SK-N-SH (cell line): ENCODE measurements around the gene PDE4D. TPM values are rescaled to one million over a fixed set of nuclear protein-coding genes. Genes with fewer than 3 reads are reported as not detected.

ENCODE experiments used
- CTCF ChIA-PET: fragments of 300-600, 350-600 bp; formaldehyde crosslinking; extraction: SDS; loops from one replicate; lab custom pipeline; 2021; lab: Yijun Ruan, JAX
- POLR2A ChIA-PET: fragments of 350-600 bp; sonication (Branson Sonifier 250); formaldehyde crosslinking; extraction: SDS; loops from one replicate; lab custom pipeline; 2020; ENCODE audit warnings: antibody characterized with exemption, inconsistent platforms; lab: Yijun Ruan, JAX
- DNase-seq: peaks from one replicate; pipeline ENCODE4 v3.0.0; 2012
- H2AFZ ChIP-seq: fragments of 200-600 bp; sonication (generic); 2 replicates; pipeline ENCODE4 v1.8.1; 2016; ENCODE audit warnings: antibody characterized with exemption, mild to moderate bottlenecking, low read depth
- H3F3A ChIP-seq: fragments of 200-600 bp; sonication (generic); replicated peaks from 2 replicates; pipeline ENCODE3; 2016; ENCODE audit warnings: antibody characterized with exemption, mild to moderate bottlenecking; ENCODE audit not compliant: insufficient read depth
- H3K27ac ChIP-seq, 2 experiments: fragments of 200-500 bp in 1 of 2; fragments of 200-600 bp in 1 of 2; sonication (Bioruptor generic) in 1 of 2; sonication (generic), shearing (Covaris generic) in 1 of 2; 2 replicates each; pipeline versions ENCODE4 v1.5.1 to v1.6.1; 2014 to 2016; ENCODE audit warnings: low read depth in 2 of 2, inconsistent platforms in 1 of 2, low read length in 1 of 2, mild to moderate bottlenecking in 1 of 2, mixed read lengths in 1 of 2
- H3K27me3 ChIP-seq: fragments of 200-600 bp; sonication (generic), shearing (Covaris generic); 2 replicates; pipeline ENCODE4 v1.6.1; 2016; ENCODE audit warnings: mixed run types; ENCODE audit not compliant: insufficient read depth
- H3K36me3 ChIP-seq, 2 experiments: fragments of 200-500 bp in 1 of 2; fragments of 200-600 bp in 1 of 2; sonication (Bioruptor generic) in 1 of 2; sonication (generic) in 1 of 2; replicated peaks in 1 of 2; 2 replicates each; pipeline versions ENCODE3 to v1.5.1; 2014 to 2016; ENCODE audit warnings: low read length in 1 of 2, mild to moderate bottlenecking in 1 of 2; ENCODE audit not compliant: insufficient read depth in 2 of 2, control insufficient read depth in 1 of 2
- H3K4me1 ChIP-seq, 2 experiments: fragments of 200-500 bp in 1 of 2; fragments of 200-600 bp in 1 of 2; sonication (Bioruptor generic) in 1 of 2; sonication (generic), shearing (Covaris generic) in 1 of 2; 2 replicates each; pipeline versions ENCODE4 v1.5.1 to v1.6.1; 2014 to 2016; ENCODE audit warnings: low read depth in 1 of 2, low read length in 1 of 2, mixed run types in 1 of 2; ENCODE audit not compliant: insufficient read depth in 2 of 2, control insufficient read depth in 1 of 2
- H3K4me2 ChIP-seq: fragments of 200-600 bp; sonication (generic), shearing (Covaris generic); 2 replicates; pipeline ENCODE4 v1.6.1; 2017; ENCODE audit warnings: mixed run types
- H3K4me3 ChIP-seq, 2 experiments: fragments of 200-500 bp in 1 of 2; fragments of 200-600 bp in 1 of 2; sonication (Bioruptor generic) in 1 of 2; sonication (generic), shearing (Covaris generic) in 1 of 2; 2 replicates each; pipeline versions ENCODE4 v1.5.1 to v1.8.1; 2014 to 2016; ENCODE audit warnings: low read depth in 2 of 2, inconsistent platforms in 1 of 2, low read length in 1 of 2, mild to moderate bottlenecking in 1 of 2, mixed read lengths in 1 of 2, moderate library complexity in 1 of 2
- H3K79me2 ChIP-seq: fragments of 200-600 bp; sonication (generic); 2 replicates; pipeline ENCODE4 v1.8.1; 2017; ENCODE audit warnings: mild to moderate bottlenecking; ENCODE audit not compliant: insufficient read depth
- H3K9ac ChIP-seq: fragments of 200-600 bp; sonication (generic); 2 replicates; pipeline ENCODE4 v1.6.1; 2017; ENCODE audit warnings: mixed run types
- H3K9me2 ChIP-seq: fragments of 200-600 bp; sonication (generic); 2 replicates; pipeline ENCODE4 v1.6.1; 2017; ENCODE audit warnings: mixed run types
- H3K9me3 ChIP-seq: fragments of 200-600 bp; sonication (generic); 2 replicates; pipeline ENCODE4 v1.6.1; 2017; ENCODE audit warnings: mixed run types, mild to moderate bottlenecking, moderate library complexity
- H4K20me1 ChIP-seq: fragments of 200-600 bp; sonication (generic); 2 replicates; pipeline ENCODE4 v1.6.1; 2017; ENCODE audit warnings: mild to moderate bottlenecking, mixed run types; ENCODE audit not compliant: insufficient read depth
- ELF1 ChIP-seq: IDR thresholded peaks from 2 replicates; pipeline ENCODE4 v1.4.0; 2012
- FOXM1 ChIP-seq: IDR thresholded peaks from 2 replicates; pipeline ENCODE4 v1.4.0; 2012; ENCODE audit warnings: low read depth, mild to moderate bottlenecking
- GATA2 ChIP-seq: sonication (generic); formaldehyde crosslinking; IDR thresholded peaks from 2 replicates; pipeline ENCODE4 v1.5.0; 2020; ENCODE audit warnings: mild to moderate bottlenecking, missing genetic modification reagents
- IRF3 ChIP-seq: fragments of 150-350 bp; IDR thresholded peaks from 2 replicates; pipeline ENCODE4 v1.6.1; 2016; ENCODE audit warnings: mild to moderate bottlenecking, low read depth, low read length
- MAX ChIP-seq: IDR thresholded peaks from 2 replicates; pipeline ENCODE4 v1.4.0; 2012; ENCODE audit warnings: low read depth
- MEF2A ChIP-seq: IDR thresholded peaks from 2 replicates; pipeline ENCODE4 v1.4.0; 2012; ENCODE audit warnings: low read depth, borderline replicate concordance
- MXI1 ChIP-seq: IDR thresholded peaks from 2 replicates; pipeline ENCODE4 v1.6.1; 2012; ENCODE audit warnings: mild to moderate bottlenecking, low read depth, low read length, improper control_type of control experiment
- NFIC ChIP-seq: IDR thresholded peaks from 2 replicates; pipeline ENCODE4 v1.4.0; 2012; ENCODE audit warnings: borderline replicate concordance
- PBX3 ChIP-seq: IDR thresholded peaks from 2 replicates; pipeline ENCODE4; 2012
- RAD21 ChIP-seq: IDR thresholded peaks from 2 replicates; pipeline ENCODE4 v1.6.1; 2012; ENCODE audit warnings: mild to moderate bottlenecking, low read length
- RCOR1 ChIP-seq: fragments of 150-350 bp; IDR thresholded peaks from 2 replicates; pipeline ENCODE4 v1.6.1; 2017; ENCODE audit warnings: antibody characterized with exemption, low read length
- REST ChIP-seq: IDR thresholded peaks from 2 replicates; pipeline ENCODE4 v1.6.1; 2012; ENCODE audit warnings: mild to moderate bottlenecking, low read depth, low read length, moderate library complexity
- SIN3A ChIP-seq: IDR thresholded peaks from 2 replicates; pipeline ENCODE4 v1.6.1; 2012; ENCODE audit warnings: low read depth, mild to moderate bottlenecking, low read length, moderate library complexity, borderline replicate concordance
- SMC3 ChIP-seq: IDR thresholded peaks from 2 replicates; pipeline ENCODE4 v1.6.1; 2012; ENCODE audit warnings: low read depth, low read length, improper control_type of control experiment
- TAF1 ChIP-seq: IDR thresholded peaks from 2 replicates; pipeline ENCODE4 v1.6.1; 2012; ENCODE audit warnings: low read depth, mild to moderate bottlenecking, low read length, moderate library complexity, borderline replicate concordance
- TCF12 ChIP-seq: IDR thresholded peaks from 2 replicates; pipeline ENCODE4 v1.4.0; 2012
- USF1 ChIP-seq: IDR thresholded peaks from 2 replicates; pipeline ENCODE4 v1.4.0; 2012; ENCODE audit warnings: low read depth, borderline replicate concordance
- ZBTB33 ChIP-seq: IDR thresholded peaks from 2 replicates; pipeline ENCODE4 v1.4.0; 2012; ENCODE audit warnings: low read depth, borderline replicate concordance
- WGBS: methylation state at CpG from one replicate; pipeline ENCODE4 v1.1.6; 2017; ENCODE audit warnings: low lambda C conversion rate; 5-methylcytosine and 5-hydroxymethylcytosine counted together
- polyA plus RNA-seq, 3 experiments: library from polyadenylated mRNA; depleted of rRNA; stranded (reverse); fragments of >200 nt; gene quantifications; 2 replicates each; pipeline ENCODE4 v1.2.3, GENCODE V29; 2012

The PDE4D gene
- polyA plus RNA-seq, 1 of the 3 experiments (the other 2 are of a cell fraction), result 2.4 TPM

- Histone ChIP-seq H4K20me1 (no peaks in the 10 kb centered on the region), H3K27ac (no peak overlapping the region), H3K36me3 (no peaks in the 10 kb centered on the region), H3K9me2 (no peaks in the 10 kb centered on the region), H3K9me3 (no peaks in the 10 kb centered on the region), H3F3A (no peaks in the 10 kb centered on the region), H3K4me1 (peaks cover 0 to 7% of the 10 kb centered on the region in 2 experiments; a peak in 2 of 4 replicates), H3K4me2 (no peak overlapping the region), H3K9ac (no peak overlapping the region), H3K27me3 (no peaks in the 10 kb centered on the region), H3K79me2 (no peaks in the 10 kb centered on the region), H2AFZ (no peak overlapping the region), H3K4me3 (no peak overlapping the region)
- DNase-seq, result no peak
- 83% methylated on average over 2 of the region's 2 CpGs for WGBS
- ChIA-PET POLR2A (no interaction called here), CTCF (interaction anchor here (0.9 kb wide), 1 partner anchor 9 kb away, joined by 4 read pairs; no protein-coding TSS in a partner anchor)
- no peak for TF ChIP-seq MEF2A
- no peak for TF ChIP-seq SIN3A
- TF ChIP-seq GATA2 (CRISPR knock-in tag), result no peak
- no peak for TF ChIP-seq NFIC
- TF ChIP-seq SMC3, result no peak
- no peak for TF ChIP-seq MAX
- TF ChIP-seq PBX3, result no peak
- TF ChIP-seq IRF3, result no peak
- no peak for TF ChIP-seq RAD21
- no peak for TF ChIP-seq FOXM1
- TF ChIP-seq USF1, result no peak
- TF ChIP-seq ZBTB33, result no peak
- TF ChIP-seq REST, result no peak
- no peak for TF ChIP-seq MXI1
- no peak for TF ChIP-seq ELF1
- TF ChIP-seq RCOR1, result no peak
- no peak for TF ChIP-seq TCF12
- TF ChIP-seq TAF1, result no peak
Measured at GRCh38 chr5:59579101-59579823, 314.3 kb downstream of the PDE4D start.
